Keratinocyte (primary cell): ENCODE results near the gene ARID5A.

Source experiments
- EZH2 ChIP-seq: IDR thresholded peaks from one replicate; pipeline ENCODE4 v1.6.1; 2012; ENCODE audit warnings: inconsistent platforms, mild to moderate bottlenecking, low read length, moderate library complexity
- TF ChIP-seq, protein P1 (sequence below), 3 experiments: IDR thresholded peaks in 1 of 3; conservative IDR thresholded peaks in 1 of 3; optimal IDR thresholded peaks in 1 of 3; 2 replicates in 2 of 3; 3 replicates in 1 of 3; pipeline versions ENCODE3 to v1.5.1; 2011; ENCODE audit warnings: low read length in 3 of 3, mild to moderate bottlenecking in 3 of 3, moderate library complexity in 2 of 3, control low read depth in 1 of 3, inconsistent platforms in 1 of 3; ENCODE audit not compliant: insufficient read depth in 2 of 3; ENCODE audit errors: extremely low read depth in 1 of 3

GRCh38 chr2:96549967-96550786 is 13.6 kb downstream of the ARID5A start:
- TF ChIP-seq, protein P1, sequence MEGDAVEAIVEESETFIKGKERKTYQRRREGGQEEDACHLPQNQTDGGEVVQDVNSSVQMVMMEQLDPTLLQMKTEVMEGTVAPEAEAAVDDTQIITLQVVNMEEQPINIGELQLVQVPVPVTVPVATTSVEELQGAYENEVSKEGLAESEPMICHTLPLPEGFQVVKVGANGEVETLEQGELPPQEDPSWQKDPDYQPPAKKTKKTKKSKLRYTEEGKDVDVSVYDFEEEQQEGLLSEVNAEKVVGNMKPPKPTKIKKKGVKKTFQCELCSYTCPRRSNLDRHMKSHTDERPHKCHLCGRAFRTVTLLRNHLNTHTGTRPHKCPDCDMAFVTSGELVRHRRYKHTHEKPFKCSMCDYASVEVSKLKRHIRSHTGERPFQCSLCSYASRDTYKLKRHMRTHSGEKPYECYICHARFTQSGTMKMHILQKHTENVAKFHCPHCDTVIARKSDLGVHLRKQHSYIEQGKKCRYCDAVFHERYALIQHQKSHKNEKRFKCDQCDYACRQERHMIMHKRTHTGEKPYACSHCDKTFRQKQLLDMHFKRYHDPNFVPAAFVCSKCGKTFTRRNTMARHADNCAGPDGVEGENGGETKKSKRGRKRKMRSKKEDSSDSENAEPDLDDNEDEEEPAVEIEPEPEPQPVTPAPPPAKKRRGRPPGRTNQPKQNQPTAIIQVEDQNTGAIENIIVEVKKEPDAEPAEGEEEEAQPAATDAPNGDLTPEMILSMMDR (optimal IDR thresholded peaks at IDR 0.05 in 1 of 3, IDR thresholded peaks at IDR 0.05 in 1 of 3, conservative IDR thresholded peaks at IDR 0.05 in 1 of 3; ENCODE audit: extremely low read depth in 1 of 3, insufficient read depth in 2 of 3, low read length in 3 of 3), result peak in 1 of 3 experiments; percentile 45
- TF ChIP-seq EZH2, result no peak
